Endodermal cell (in vitro differentiated cells): ENCODE results near the gene ARRDC2. TPM values are rescaled to one million over a fixed set of nuclear protein-coding genes. Genes with fewer than 3 reads are reported as not detected.
"Not testable (repeated sequence)": the region's sequence is repeated elsewhere in the genome, so short reads cannot be mapped to it uniquely, and the experiment has no call there.

Source experiments
- DNase-seq: peaks from one replicate; pipeline ENCODE4 v3.0.0-alpha.2; 2017
- H3K27ac ChIP-seq: 2 replicates; pipeline ENCODE4 v1.5.1; 2013; ENCODE audit warnings: mild to moderate bottlenecking, low read depth, low read length, moderate library complexity
- H3K27me3 ChIP-seq: 2 replicates; pipeline ENCODE4 v1.6.1; 2013; ENCODE audit warnings: mild to moderate bottlenecking, low read length, moderate library complexity; ENCODE audit not compliant: insufficient read depth, control insufficient read depth, poor library complexity, severe bottlenecking
- H3K36me3 ChIP-seq: 2 replicates; pipeline ENCODE4 v1.7.0; 2013; ENCODE audit warnings: mild to moderate bottlenecking, low read length, moderate library complexity; ENCODE audit not compliant: control insufficient read depth, insufficient read depth
- H3K4me1 ChIP-seq: one replicate; pipeline ENCODE4 v1.7.0; 2013; ENCODE audit warnings: low read length; ENCODE audit not compliant: control insufficient read depth, insufficient read depth
- H3K4me3 ChIP-seq: 2 replicates; pipeline ENCODE4 v1.5.1; 2013; ENCODE audit warnings: mild to moderate bottlenecking, low read length, moderate library complexity
- H3K9ac ChIP-seq: 2 replicates; pipeline ENCODE4 v1.6.1; 2013; ENCODE audit warnings: mild to moderate bottlenecking, low read length, moderate library complexity; ENCODE audit not compliant: poor library complexity, severe bottlenecking; ENCODE audit errors: extremely low read depth
- H3K9me3 ChIP-seq: 2 replicates; pipeline ENCODE4 v1.6.1; 2013; ENCODE audit warnings: mild to moderate bottlenecking, low read length, moderate library complexity; ENCODE audit not compliant: control insufficient read depth
- H3K27ac Mint-ChIP-seq: 2 replicates; pipeline ENCODE4 v1.8.0; 2020; ENCODE audit warnings: mixed read lengths
- H3K27me3 Mint-ChIP-seq: 2 replicates; pipeline ENCODE4 v1.8.0; 2021; ENCODE audit warnings: mild to moderate bottlenecking, mixed read lengths; ENCODE audit not compliant: insufficient read depth
- H3K36me3 Mint-ChIP-seq: 2 replicates; pipeline ENCODE4 v1.8.0; 2020; ENCODE audit warnings: low read depth, mixed read lengths
- H3K4me1 Mint-ChIP-seq: 2 replicates; pipeline ENCODE4 v1.8.0; 2020; ENCODE audit warnings: mixed read lengths
- H3K4me3 Mint-ChIP-seq: 2 replicates; pipeline ENCODE4 v1.8.0; 2020; ENCODE audit warnings: mild to moderate bottlenecking, moderate library complexity, mixed read lengths
- H3K9me3 Mint-ChIP-seq: 2 replicates; pipeline ENCODE4 v1.8.0; 2020; ENCODE audit warnings: mild to moderate bottlenecking, mixed read lengths
- CTCF ChIP-seq: fragments of 200-600 bp; sonication (generic); conservative IDR thresholded peaks from 2 replicates; pipeline ENCODE4 v1.5.0; 2021; ENCODE audit warnings: antibody characterized with exemption, mild to moderate bottlenecking
- whole genome bisulfite sequencing, 2 experiments: methylation state at CpG; one replicate each; pipeline versions ENCODE4 v1.1.5 to v1.1.7; 2013; ENCODE audit warnings: missing lambda C conversion rate in 2 of 2, mixed read lengths in 1 of 2; ENCODE audit not compliant: insufficient coverage in 1 of 2, insufficient read length in 1 of 2; 5-methylcytosine and 5-hydroxymethylcytosine counted together
- total RNA-seq, 2 donors: library from RNA; stranded (reverse); fragmentation: NEBNext Ultra II Directional in 1 of 2; extraction: Animal tissue kit (Norgen Biotek cat#: 25700) in 1 of 2; gene quantifications; 2 replicates in 1 of 2; 3 replicates in 1 of 2; pipeline ENCODE4 v1.2.1, GENCODE V29; 2021

ARRDC2 gene
- total RNA-seq, 2 donors from 2014 or later: 6.8 to 7.0 TPM

DNA sequence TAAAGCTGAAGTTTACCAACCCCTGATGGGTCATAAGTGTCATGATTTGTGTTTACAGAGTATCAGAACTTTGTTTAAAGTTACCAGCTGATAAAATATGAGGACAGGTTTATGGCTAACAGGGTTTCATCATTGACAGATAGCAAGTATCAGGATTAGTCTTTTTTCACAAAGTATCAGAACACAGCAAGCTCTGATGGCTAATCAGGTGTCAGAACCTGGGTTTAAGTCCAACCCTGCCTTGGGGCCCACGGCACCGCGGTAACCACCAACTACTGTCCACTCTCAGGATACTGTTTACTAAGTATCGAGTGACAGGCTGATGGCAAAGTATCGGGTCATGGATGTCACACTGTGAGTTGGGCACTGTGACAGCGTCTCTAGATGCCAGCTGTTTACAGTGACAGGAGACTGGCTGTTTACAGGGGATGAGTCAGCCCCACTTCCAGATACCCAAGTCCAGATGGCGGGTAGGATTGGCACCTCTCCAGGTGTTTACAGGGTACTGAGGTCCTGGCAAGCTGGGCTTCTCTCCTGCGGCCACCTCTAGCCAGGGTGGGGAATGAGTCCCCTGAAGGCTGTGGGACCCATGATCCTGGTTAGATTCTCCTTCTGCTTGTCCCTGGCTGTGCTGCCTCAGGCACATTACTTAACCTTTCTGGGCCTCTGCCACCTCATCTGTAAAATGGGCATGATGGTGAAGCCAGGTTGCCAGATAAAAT lies 21.8 kb downstream of the ARRDC2 start:
- Histone ChIP-seq H3K9ac (no peak overlapping the region), H3K4me3 (no peak overlapping the region), H3K4me1 (no peaks in the 10 kb centered on the region), H3K9me3 (no peaks in the 10 kb centered on the region), H3K36me3 (no peaks in the 10 kb centered on the region), H3K27me3 (no peaks in the 10 kb centered on the region), H3K27ac (no peak overlapping the region)
- no peak overlapping the region for H3K27ac Mint-ChIP-seq
- H3K9me3 Mint-ChIP-seq: no peaks in the 10 kb centered on the region
- H3K4me3 Mint-ChIP-seq: no peak overlapping the region
- H3K27me3 Mint-ChIP-seq: peaks cover 6% of the 10 kb centered on the region
- WGBS, 2 experiments: 79 to 89% methylated on average over 7 to 8 of the region's 8 CpGs
- no peak for DNase-seq
- H3K4me1 Mint-ChIP-seq: no peaks in the 10 kb centered on the region
- no peaks in the 10 kb centered on the region for H3K36me3 Mint-ChIP-seq
- no peak for TF ChIP-seq CTCF

DNA sequence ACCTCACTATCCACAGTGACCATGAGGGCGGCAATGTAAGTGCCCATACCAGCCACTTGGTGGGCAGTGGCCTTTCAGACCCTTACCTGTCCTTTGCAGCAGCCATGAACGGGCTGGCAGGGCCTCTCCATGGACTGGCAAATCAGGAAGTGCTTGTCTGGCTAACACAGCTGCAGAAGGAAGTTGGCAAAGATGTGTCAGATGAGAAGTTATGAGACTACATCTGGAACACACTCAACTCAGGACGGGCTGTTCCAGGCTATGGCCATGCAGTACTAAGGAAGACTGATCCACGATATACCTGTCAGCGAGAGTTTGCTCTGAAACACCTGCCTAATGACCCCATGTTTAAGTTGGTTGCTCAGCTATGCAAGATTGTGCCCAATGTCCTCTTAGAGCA lies 23.4 kb downstream of the ARRDC2 start:
- not testable (repeated sequence) for H3K9me3 ChIP-seq, H3K4me3 Mint-ChIP-seq, H3K9ac ChIP-seq, H3K9me3 Mint-ChIP-seq, DNase-seq, H3K27me3 Mint-ChIP-seq, H3K27ac ChIP-seq, H3K36me3 Mint-ChIP-seq, H3K4me3 ChIP-seq, H3K27ac Mint-ChIP-seq, H3K4me1 ChIP-seq, H3K36me3 ChIP-seq, H3K27me3 ChIP-seq, H3K4me1 Mint-ChIP-seq
- 94% methylated on average over 5 of the region's 5 CpGs for WGBS, 2 experiments

DNA sequence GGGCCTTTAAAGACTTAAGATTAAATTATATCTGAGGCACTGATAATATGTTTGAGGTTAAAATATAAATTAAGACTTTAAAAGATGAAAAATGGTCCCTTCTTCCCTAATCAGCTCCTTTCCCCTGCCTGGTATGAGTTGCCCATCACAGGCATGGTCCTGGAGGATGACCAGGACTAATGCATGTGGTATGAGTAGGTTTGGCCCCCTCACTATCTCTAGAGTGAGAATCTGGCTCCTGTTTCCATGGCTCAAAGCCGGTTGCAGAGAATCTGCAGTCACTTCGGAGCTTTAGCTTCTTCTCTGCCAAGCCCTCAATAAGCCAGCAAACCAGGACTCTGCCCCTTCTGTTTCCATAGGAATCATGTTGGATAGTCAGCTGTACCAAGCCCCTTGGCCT lies 24.1 kb downstream of the ARRDC2 start:
- WGBS, 2 experiments: 85 to 92% methylated on average over 2 of the region's 2 CpGs
- H3K4me3 Mint-ChIP-seq: not testable (repeated sequence)

GRCh38 chr19:18041054-18041453 lies 33.1 kb downstream of the ARRDC2 start:
- H3K9ac ChIP-seq: no peak overlapping the region
- no peaks in the 10 kb centered on the region for H3K36me3 ChIP-seq
- no peak for DNase-seq
- no peaks in the 10 kb centered on the region for H3K4me1 ChIP-seq
- H3K4me3 Mint-ChIP-seq: no peak overlapping the region
- no peak overlapping the region for H3K27ac ChIP-seq
- H3K9me3 Mint-ChIP-seq: no peaks in the 10 kb centered on the region
- H3K36me3 Mint-ChIP-seq: no peaks in the 10 kb centered on the region
- TF ChIP-seq CTCF: no peak
- WGBS, 2 experiments: 97 to 100% methylated on average over 1 to 2 of the region's 2 CpGs
- H3K4me1 Mint-ChIP-seq: no peaks in the 10 kb centered on the region
- peaks cover 14% of the 10 kb centered on the region for H3K27me3 Mint-ChIP-seq
- H3K27ac Mint-ChIP-seq: no peak overlapping the region
- H3K27me3 ChIP-seq: peaks cover 5% of the 10 kb centered on the region
- H3K9me3 ChIP-seq: no peaks in the 10 kb centered on the region
- H3K4me3 ChIP-seq: no peak overlapping the region

More for the DNA sequence above, 24.1 kb downstream of the ARRDC2 start:
- H3K9ac ChIP-seq, H3K27me3 Mint-ChIP-seq, H3K4me1 ChIP-seq, H3K27ac Mint-ChIP-seq, H3K27ac ChIP-seq, H3K4me1 Mint-ChIP-seq, H3K9me3 ChIP-seq, H3K27me3 ChIP-seq, H3K4me3 ChIP-seq, H3K36me3 ChIP-seq, H3K9me3 Mint-ChIP-seq, H3K36me3 Mint-ChIP-seq, DNase-seq: not testable (repeated sequence)
